ENCODE results near the gene GOLGA3.
A peak's percentile ranks its signal among the peaks of the same experiment; 100 is the strongest.
"Not testable (repeated sequence)": the region's sequence is repeated elsewhere in the genome, so short reads cannot be mapped to it uniquely, and the experiment has no call there.

Gene GOLGA3

DNA sequence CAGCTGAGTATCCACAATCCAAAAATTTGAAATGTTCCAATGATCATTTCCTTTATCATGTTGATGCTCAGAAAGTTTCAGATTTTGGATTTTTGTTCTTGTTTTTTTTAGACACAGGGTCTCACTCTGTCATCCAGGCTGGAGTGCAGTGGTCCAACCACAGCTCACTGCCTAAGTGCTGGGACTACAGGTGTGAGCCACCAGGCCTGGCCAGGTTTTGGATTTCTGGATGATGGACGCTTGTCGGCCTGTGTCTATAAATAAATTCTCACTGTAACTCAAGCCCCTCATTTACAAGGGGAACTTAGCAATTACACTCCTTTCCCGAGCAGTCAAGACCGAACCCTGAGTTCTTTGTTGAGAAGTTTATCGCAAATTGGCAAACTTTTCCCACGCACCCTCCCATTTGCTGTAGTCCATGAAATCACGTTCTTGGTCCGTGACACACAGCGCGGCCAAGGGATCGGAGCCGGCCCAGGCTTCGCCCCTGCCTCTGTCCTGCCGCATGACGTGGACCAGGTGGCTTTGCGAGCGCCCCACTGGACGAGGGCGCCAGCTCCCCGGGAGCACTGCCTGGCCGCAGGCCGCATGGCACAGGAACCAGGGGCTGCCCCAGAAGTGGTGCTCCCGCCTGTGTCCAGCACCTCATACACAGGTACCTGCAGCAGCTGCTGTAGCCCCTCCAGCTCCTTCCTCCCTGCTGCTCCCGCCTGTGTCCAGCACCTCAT, 53.0 kb downstream of the GOLGA3 start:
- DNase-seq: no peak

GRCh38 chr12:132774646-132775275, 53.9 kb downstream of the GOLGA3 start:
- no peak for DNase-seq

- no peak for DNase-seq
These were observed 54.5 kb downstream of the GOLGA3 start for GRCh38 chr12:132774159-132774558.

GRCh38 chr12:132773077-132773955, 55.4 kb downstream of the GOLGA3 start:
- DNase-seq: no peak

DNA sequence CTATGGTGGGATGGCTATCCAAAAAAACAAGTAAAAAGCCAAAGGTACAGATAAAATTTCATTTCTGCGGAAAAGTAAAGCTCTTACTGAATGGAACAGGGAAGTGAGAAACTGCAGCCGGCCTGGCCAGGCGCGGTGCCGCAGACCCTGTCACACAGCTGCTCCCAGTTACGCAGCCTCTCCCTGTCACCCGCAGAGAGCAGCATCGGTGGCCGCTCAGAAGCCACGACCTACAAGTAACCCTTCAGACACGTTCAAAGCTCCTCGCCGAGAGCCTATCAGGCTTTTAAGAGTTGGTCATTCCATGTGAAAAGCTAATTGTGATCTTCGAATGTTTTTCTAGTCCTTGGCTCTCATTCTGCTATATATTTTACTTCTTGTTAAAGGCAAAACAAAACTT, 56.1 kb downstream of the GOLGA3 start:
- no peak for DNase-seq

DNA sequence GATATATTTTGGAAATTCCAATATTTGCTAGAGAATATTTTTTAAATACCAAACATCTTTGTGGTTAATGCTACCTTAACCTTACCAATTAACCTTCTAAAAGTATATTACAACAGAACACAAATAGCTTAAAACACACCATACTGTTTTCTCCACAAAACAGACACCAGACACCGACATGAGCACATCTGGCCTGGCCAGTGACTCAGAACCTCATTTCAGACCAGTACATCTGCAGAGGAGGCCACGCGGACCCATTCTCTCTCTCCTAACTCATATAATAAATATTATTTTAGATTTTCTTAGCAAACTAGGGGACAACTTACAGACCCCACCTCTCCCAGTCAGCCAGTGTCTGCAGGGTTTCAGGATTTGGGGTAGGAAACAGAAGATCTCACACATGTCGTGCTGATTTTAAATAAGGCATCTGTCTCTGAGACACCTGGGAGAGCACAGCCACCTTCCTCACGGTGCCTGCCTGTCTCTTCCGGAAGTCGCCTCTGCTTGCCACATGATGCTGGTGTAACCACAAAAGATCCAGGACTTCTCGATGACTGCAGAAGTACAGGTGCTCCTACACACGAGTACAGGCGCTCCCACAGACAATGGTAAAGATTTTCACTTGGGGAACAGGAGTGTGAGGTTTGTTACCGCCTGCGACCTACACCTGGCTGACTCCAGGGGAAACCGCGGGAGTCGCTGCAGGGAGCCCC, 57.4 kb downstream of the GOLGA3 start:
- peak; percentile 66 for DNase-seq

DNA sequence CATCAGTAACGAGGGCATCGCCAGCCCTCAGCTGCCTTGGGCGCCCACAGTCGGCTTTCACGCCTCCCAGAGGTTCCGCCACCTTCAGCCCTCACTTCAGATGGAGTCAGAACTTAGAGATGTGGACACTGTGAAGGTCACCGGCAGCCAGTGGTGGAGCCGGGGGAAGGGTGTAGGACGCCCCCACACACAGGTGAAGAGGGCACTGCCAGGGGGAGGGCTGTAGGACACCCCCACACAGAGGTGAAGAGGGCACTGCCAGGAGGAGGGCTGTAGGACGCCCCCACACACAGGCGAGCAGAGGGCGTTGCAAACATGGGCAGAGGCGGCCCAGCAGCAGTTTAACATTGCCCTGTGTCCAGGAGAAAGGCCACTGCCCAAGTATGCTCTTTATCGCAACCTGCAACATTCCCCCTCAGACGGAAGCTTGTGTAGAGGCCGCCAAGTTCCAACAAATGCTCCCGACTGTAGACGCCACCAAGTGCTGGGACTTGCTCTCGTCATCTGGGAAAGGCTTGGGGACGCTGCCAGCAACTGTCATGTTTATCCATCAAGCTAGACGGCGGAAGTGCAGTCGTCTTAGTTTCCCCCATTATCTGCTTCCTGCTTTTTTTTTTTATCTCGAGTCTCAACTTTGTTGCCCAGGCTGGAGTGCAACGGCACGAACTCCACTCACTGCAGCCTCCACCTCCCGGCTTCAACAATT, 62.1 kb downstream of the GOLGA3 start:
- DNase-seq: no peak

DNA sequence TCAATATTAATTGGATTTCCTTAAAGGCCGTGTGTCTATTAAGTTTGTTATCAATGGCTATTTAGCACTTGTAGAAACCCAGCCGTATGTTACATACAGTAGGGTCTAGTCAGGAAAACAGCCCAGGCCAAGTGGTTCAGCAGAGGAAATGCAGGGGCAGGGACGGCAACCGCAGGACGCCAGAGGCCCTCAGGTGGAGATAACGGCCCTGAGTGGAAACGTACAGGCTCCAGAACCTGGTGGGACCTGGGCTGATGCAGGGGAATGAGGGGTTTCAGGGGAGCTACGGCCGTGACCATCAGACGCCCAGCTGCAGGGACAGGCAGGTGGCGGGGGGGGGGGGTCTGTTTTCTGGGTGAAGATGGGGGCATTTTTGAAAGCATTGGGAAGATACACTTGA, 63.3 kb downstream of the GOLGA3 start:
- DNase-seq: no peak

DNA sequence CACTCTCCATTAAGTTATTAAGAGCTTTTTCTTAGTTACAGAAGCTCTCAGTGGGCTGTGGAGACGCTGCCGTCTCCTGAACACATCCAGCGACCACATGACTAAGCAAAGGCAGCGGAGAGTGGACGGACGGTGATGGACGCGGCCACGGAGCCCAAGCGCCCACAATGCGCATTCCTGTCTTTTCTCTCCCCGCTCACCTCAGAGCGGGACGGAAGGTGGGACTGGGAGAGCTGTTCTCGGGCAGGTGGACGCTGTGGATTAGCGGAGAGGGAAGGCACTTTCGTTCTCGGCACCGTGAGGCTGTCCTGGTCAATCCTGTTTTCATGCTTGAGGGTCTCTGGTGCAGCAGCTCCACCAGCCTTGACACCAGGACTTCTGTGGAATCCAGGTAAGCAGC, 64.4 kb downstream of the GOLGA3 start:
- DNase-seq: no peak

DNA sequence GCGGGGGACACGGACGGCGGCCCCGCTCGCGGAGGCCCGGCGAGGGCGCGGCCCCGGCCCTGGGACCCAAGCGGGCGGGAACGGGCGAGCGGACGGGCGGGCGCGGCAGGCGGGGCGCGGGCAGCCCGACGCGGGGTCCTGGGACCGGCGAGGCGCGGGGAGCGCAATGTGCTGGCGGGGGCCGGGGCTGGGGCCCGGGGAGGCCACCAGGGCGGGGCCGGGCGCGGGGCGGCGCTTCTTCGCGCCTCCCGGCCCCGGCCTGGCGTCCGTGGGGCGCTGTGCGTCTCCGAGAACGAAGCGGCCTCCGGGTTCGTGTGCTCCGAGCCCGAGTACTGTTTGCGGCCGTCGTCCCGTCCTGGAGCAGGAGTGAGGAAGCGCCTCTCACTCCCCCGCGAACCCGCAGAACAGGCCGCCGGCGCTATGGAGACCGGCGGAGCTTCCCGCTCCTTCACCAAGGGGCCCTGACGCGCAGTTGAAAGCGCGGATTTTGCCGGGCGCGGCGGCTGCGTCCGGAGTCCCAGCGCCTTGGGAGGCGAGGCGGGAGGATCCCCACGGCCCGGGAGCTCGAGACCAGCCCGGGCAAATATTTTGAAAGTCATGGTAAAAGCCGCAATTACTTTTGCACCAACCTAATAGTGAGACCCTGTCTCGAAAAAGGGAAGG, 66.6 kb downstream of the GOLGA3 start:
- peak; percentile 91 for DNase-seq

- peak; percentile 82 for DNase-seq
These were observed 67.4 kb downstream of the GOLGA3 start, which contains the start of gene ANKLE2 for GRCh38 chr12:132761032-132761920. Gene ANKLE2, minus strand, starts transcription at chr12:132761832. Its CDS starts 34 bp downstream, at chr12:132761798.

- DNase-seq: no peak
These were observed 69.3 kb downstream of the GOLGA3 start for GRCh38 chr12:132759359-132759758.

GRCh38 chr12:132758825-132759224, 69.8 kb downstream of the GOLGA3 start:
- not testable (repeated sequence) for DNase-seq

DNA sequence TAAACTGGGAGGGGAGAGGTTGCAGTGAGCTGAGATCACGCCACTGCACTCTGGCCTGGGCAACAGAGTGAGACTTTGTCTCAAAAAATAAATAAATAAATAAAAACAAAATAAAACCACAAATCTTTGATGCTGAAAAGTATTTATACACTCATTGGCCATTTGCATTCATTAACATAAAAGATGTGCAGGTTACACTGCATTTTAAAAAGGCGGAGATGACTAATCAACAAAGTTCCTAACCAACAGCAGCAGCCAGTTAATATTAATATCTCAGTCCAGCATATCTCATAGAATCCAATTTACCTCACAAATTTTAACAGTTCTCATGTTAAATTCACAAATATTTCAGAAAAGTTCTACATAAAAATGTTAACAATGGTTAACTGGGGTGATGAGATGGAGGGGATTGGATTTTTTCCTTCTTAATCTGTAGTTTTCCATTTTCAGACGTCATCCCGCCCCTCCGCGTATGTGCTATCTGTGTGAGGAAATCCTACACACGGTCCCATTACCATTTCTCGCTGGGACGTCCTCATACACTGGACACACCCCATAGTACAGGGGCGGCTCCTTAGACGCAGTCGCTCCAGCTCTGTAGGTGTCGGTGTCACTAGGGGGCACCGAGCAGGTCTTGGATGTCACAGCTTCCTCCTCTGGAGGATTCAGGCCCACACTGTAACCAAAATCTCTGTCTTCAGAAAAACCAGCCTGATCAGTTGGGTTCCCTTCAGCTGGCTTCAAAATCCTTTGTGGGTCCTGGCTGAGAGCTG, 74.3 kb downstream of the GOLGA3 start:
- DNase-seq: no peak

DNA sequence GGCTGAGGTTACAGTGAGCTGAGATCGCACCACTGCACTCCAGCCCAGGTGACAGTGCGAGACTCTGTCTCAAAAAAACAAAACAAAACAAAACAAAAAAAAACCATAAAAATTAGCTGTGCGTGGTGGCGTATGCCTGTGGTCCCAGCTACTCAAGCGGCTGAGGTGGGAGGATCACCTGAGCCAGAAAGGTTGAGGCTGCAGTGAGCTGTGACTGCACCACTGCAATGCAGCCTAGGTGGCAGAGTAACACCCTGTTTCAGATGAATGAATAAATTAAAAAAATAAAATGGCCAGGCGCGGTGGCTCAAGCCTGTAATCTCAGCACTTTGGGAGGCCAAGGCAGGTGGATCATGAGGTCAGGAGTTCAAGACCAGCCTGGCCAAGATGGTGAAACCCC, 75.0 kb downstream of the GOLGA3 start:
- not testable (repeated sequence) for DNase-seq

DNA sequence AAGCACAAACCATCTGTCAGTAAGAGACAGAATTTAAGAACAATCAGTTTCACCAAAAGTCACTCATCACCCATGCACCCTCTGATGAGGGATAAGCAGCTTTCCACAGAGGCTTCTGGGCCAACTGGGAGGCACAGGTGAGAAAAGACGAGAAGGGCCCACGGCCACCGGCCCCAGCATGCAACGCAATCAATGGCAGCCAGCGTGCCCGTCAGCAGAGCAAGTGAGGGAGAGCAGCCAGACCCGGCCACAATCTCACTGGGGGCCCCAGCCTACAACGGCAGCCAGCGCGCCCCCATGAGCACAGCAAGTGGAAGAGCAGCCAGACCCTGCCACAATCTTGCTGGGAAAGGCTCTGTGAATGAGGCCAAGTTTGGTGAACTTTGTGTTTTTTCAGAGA, 80.3 kb downstream of the GOLGA3 start:
- no peak for DNase-seq

- no peak for DNase-seq
These were observed 80.8 kb downstream of the GOLGA3 start for GRCh38 chr12:132747896-132748295.

- DNase-seq: no peak
These were observed 81.3 kb downstream of the GOLGA3 start for GRCh38 chr12:132747395-132747794.

DNA sequence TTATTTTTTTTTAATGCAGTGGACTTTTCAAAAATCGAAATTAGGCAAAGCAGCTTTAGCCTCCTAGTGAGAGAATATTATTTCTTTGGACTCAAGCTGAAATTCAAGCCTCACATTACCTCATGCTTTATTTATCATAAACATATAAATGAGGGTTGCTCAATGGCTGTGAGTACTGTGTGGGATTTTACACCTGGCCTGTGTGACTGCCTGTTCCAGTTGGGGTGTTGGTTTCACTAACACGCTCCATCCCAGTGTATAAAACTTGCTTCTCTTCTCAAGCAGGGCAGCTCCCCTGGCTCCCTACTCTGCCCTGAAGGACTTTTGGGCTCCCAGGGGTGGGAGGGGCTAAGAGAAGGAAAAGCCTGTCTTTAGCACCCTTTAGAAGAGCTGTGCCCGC, 82.1 kb downstream of the GOLGA3 start:
- DNase-seq: no peak

DNA sequence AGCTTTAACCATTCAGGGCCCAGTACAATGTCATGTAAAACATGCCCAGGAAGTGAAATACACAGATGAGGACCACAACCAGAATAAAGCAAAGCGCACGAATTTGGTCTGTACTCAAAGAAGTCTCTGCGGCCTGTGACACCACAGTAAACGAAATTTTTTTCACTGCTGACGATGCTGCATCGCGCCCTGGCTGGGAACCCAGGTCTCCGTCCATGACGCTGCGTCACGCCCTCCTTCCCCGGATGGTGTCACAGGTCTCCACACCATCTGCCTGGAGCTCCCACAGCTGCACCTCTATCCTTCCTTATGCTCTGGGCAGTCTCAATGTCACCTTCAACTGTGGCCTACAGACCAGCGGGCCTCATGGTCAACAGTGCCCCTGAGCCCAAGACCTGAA, 84.8 kb downstream of the GOLGA3 start:
- no peak for DNase-seq

All from activated CD8-positive, alpha-beta memory T cell treated with anti-CD3 and anti-CD28 coated beads for 24 hours (primary cell).